ENCODE measurements around the gene MAGI2.
"Not testable (repeated sequence)": the region's sequence is repeated elsewhere in the genome, so short reads cannot be mapped to it uniquely, and the experiment has no call there.

DNA sequence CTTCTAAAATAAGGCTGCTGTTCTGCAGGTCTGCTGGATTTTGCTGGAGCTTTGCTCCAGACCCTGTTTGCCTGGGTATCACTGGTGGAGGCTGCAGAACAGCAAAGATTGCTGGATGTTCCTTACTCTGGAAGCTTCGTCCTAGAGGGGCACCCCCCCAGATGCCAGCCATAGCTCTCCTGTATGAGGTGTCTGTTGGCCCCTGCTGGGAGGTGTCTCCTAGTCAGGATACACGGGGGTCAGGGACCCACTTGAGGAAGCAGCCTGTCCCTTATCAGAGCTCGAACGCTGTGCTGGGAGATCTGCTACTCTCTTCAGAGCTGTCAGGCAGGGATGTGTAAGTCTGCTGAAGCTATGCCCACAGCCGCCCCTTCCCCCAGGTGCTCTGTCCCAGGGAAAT is 382.3 kb downstream of the MAGI2 start:
- TF ChIP-seq POLR2AphosphoS5 (IDR thresholded peaks at IDR 0.05; ENCODE audit: low read depth, low read length); POU2F2 (IDR thresholded peaks at IDR 0.05; ENCODE audit: low read depth, low read length); POLR2A (IDR thresholded peaks at IDR 0.05; ENCODE audit: low read depth, low read length); TAF1 (IDR thresholded peaks at IDR 0.05; ENCODE audit: low read depth, low read length); PAX5 (IDR thresholded peaks at IDR 0.05; ENCODE audit: insufficient read depth, low read length, severe bottlenecking): not testable (repeated sequence)

Measured in GM12891 (cell line).